GM13976 (cell line): Measurements from ENCODE around the gene NCK1.
"Not testable (repeated sequence)": the region's sequence is repeated elsewhere in the genome, so short reads cannot be mapped to it uniquely, and the experiment has no call there.

Experiments used
- DNase-seq: peaks from one replicate; pipeline ENCODE4 v3.0.0; 2012; ENCODE audit warnings: low spot score
- CTCF ChIP-seq: IDR thresholded peaks from 2 replicates; pipeline ENCODE4 v1.5.1; 2012; ENCODE audit warnings: borderline replicate concordance, mild to moderate bottlenecking; ENCODE audit not compliant: insufficient read depth; ENCODE audit errors: extremely low read depth, missing control alignments, control extremely low read depth
- in situ Hi-C: fragments of 300-500 bp; cut with MboI; formaldehyde crosslinking; loops from one replicate; pipeline ENCODE4 v1.12.0; 2022; ENCODE audit warnings: low sequenced_read_pairs, mixed read lengths, inconsistent platforms; ENCODE audit not compliant: unreplicated experiment

Gene NCK1

GRCh38 chr3:136862617-136863322 is 762 bp downstream of the NCK1 start:
- TF ChIP-seq CTCF = no peak
- in situ Hi-C loops = no loop called here
- peak; percentile 69 for DNase-seq

GRCh38 chr3:136869282-136869681 is 7.3 kb downstream of the NCK1 start:
- no peak for TF ChIP-seq CTCF
- in situ Hi-C loops = no loop called here
- no peak for DNase-seq

DNA sequence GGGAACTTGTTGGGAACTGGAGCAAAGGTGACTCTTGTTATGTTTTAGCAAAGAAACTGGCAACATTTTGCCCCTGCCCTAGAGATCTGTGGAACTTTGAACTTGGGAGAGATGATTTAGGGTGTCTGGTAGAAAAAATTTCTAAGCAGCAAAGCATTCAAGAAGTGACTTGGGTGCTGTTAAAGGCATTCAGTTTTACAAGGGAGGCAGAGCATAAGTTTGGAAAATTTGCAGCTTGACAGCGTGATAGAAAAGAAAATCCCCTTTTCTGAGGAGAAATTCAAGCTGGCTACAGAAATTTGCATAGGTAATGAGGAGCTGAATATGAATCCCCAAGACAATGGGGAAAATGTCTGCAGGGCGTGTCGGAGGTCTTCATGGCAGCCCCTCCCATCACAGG is 10.2 kb downstream of the NCK1 start:
- in situ Hi-C loops, DNase-seq: not testable (repeated sequence)

DNA sequence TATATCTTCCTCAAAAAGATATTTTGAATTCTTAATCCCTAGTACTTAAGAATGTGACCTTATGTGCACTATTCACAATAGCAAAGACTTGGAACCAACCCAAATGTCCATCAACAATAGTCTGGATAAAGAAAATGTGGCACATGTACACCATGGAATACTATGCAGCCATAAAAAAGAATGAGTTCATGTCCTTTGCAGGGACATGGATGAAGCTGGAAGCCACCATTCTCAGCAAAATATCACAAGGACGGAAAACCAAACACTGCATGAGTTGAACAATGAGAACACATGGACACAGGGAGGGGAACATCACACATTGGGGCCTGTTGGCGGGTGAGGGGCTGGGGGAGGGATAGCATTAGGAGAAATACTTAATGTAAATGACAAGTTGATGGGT is 17.5 kb downstream of the NCK1 start:
- DNase-seq, in situ Hi-C loops: not testable (repeated sequence)

GRCh38 chr3:136882571-136882970 is 20.6 kb downstream of the NCK1 start:
- TF ChIP-seq CTCF = no peak
- in situ Hi-C loops = no loop called here
- no peak for DNase-seq

DNA sequence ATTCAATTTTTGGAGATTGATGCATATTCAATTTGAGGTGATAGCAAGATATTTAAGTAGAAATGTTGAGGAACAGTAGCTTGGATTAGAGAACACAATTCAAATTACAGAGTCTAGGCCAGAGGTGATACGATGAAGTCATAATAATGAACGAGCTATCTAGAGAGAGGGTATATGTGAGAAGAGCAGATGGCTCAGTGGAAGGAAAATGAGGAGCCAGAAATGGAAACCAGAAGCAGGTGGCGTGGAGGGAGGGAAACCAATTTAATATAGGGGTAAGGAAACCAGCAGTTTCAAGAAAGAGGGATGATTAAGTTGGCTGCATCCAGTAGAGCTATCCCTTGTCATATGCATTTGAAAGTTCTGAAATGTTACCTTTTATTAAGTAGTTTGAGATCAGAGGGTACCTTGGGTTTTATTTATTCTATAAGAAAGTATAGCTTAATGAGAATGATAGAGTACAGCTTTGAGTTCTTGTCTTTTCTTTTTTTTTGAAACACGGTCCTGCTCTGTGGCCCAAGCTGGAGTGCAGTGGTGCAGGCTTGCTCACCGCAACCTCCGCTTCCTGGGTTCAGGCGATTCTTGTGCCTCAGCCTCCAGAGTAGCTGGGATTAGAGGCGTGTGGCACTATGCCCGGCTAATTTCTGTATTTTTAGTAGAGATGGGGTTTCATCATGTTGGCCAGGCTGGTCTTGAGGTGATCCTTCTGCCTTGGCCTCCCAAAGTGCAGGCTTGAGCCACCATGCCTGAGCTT is 22.1 kb downstream of the NCK1 start:
- in situ Hi-C loops = no loop called here
- DNase-seq = no peak
- no peak for TF ChIP-seq CTCF

GRCh38 chr3:136885357-136886213 is 23.6 kb downstream of the NCK1 start:
- TF ChIP-seq CTCF = no peak
- no peak for DNase-seq
- in situ Hi-C loops = no loop called here
